Measurements from ENCODE around the gene MMD. TPM values are rescaled to one million over a fixed set of nuclear protein-coding genes. Genes with fewer than 3 reads are reported as not detected.
A peak's percentile ranks its signal among the peaks of the same experiment; 100 is the strongest.

Gene MMD
- total and polyA plus RNA-seq, 2 of the 13 experiments (the other 11 are each of a cell fraction or from before 2014, with no cell fraction given), result 121 to 225 TPM

DNA sequence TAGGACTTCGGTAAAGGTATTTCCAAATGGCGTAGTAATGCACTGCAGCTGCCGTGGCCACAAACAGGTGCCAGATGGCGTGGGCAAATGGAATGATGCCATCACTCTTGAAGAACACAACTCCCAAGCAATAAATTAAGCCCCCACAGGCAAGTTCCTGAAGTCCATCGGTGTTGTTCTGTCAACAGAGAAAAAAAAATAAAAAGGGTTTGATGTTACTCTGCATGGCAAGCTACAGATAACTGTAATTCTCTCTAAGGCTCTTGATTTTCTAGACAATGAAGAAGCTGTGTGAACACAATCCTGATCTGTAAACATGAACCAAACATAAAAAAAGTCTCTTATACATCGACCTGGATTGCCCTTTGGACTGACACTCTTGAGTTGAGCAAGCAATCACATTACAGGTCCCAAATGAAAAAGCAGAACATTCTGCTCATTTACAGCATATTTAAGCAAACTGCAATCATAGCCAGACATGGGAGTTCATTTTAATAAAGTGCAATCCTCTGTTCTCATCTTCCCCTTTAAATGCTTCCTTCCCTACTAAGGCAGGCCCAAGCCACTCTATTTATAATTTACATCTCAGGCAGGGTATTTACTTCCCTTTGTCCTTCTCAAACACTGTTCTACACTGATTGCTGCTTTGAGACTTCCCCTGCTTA, 27.1 kb downstream of the MMD start (continued):
- TF ChIP-seq, protein P1, sequence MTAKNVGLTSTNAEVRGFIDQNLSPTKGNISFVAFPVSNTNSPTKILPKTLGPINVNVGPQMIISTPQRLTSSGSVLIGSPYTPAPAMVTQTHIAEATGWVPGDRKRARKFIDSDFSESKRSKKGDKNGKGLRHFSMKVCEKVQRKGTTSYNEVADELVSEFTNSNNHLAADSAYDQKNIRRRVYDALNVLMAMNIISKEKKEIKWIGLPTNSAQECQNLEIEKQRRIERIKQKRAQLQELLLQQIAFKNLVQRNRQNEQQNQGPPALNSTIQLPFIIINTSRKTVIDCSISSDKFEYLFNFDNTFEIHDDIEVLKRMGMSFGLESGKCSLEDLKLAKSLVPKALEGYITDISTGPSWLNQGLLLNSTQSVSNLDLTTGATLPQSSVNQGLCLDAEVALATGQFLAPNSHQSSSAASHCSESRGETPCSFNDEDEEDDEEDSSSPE (CRISPR knock-in tag; IDR thresholded peaks at IDR 0.05), result no peak
- TF ChIP-seq, protein P2, sequence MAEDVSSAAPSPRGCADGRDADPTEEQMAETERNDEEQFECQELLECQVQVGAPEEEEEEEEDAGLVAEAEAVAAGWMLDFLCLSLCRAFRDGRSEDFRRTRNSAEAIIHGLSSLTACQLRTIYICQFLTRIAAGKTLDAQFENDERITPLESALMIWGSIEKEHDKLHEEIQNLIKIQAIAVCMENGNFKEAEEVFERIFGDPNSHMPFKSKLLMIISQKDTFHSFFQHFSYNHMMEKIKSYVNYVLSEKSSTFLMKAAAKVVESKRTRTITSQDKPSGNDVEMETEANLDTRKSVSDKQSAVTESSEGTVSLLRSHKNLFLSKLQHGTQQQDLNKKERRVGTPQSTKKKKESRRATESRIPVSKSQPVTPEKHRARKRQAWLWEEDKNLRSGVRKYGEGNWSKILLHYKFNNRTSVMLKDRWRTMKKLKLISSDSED (CRISPR knock-in tag; IDR thresholded peaks at IDR 0.05), result no peak
- TF ChIP-seq ZFP36 (IDR thresholded peaks at IDR 0.05; ENCODE audit: borderline replicate concordance, low read depth, low read length, partially characterized antibody), result no peak
- TF ChIP-seq CBFB (CRISPR knock-in tag; IDR thresholded peaks at IDR 0.05), result no peak; the same call in 1 of the 2 replicates
- 0 out of 2 replicates have a peak, but pooled peaks have one; percentile 48 for TF ChIP-seq ZNF501 (CRISPR knock-in tag; IDR thresholded peaks at IDR 0.05)
- no peak for TF ChIP-seq KMT2A (CRISPR knock-in tag; IDR thresholded peaks at IDR 0.05)
- TF ChIP-seq, protein P3, sequence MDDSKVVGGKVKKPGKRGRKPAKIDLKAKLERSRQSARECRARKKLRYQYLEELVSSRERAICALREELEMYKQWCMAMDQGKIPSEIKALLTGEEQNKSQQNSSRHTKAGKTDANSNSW (CRISPR knock-in tag; IDR thresholded peaks at IDR 0.05; ENCODE audit: borderline replicate concordance), result no peak
- no peak for TF ChIP-seq ETV6 (CRISPR knock-in tag; conservative IDR thresholded peaks at IDR 0.05)
- TF ChIP-seq SUZ12 (IDR thresholded peaks at IDR 0.05; ENCODE audit: low read depth, low read length), result no peak
- TF ChIP-seq, protein P4, sequence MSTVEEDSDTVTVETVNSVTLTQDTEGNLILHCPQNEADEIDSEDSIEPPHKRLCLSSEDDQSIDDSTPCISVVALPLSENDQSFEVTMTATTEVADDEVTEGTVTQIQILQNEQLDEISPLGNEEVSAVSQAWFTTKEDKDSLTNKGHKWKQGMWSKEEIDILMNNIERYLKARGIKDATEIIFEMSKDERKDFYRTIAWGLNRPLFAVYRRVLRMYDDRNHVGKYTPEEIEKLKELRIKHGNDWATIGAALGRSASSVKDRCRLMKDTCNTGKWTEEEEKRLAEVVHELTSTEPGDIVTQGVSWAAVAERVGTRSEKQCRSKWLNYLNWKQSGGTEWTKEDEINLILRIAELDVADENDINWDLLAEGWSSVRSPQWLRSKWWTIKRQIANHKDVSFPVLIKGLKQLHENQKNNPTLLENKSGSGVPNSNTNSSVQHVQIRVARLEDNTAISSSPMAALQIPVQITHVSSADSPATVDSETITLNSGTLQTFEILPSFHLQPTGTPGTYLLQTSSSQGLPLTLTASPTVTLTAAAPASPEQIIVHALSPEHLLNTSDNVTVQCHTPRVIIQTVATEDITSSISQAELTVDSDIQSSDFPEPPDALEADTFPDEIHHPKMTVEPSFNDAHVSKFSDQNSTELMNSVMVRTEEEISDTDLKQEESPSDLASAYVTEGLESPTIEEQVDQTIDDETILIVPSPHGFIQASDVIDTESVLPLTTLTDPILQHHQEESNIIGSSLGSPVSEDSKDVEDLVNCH (CRISPR knock-in tag; IDR thresholded peaks at IDR 0.05), result no peak
- TF ChIP-seq, protein P5, sequence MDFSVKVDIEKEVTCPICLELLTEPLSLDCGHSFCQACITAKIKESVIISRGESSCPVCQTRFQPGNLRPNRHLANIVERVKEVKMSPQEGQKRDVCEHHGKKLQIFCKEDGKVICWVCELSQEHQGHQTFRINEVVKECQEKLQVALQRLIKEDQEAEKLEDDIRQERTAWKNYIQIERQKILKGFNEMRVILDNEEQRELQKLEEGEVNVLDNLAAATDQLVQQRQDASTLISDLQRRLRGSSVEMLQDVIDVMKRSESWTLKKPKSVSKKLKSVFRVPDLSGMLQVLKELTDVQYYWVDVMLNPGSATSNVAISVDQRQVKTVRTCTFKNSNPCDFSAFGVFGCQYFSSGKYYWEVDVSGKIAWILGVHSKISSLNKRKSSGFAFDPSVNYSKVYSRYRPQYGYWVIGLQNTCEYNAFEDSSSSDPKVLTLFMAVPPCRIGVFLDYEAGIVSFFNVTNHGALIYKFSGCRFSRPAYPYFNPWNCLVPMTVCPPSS (IDR thresholded peaks at IDR 0.05), result no peak
- peak; percentile 48; the same call in 1 of the 2 replicates for TF ChIP-seq ARNTL (CRISPR knock-in tag; IDR thresholded peaks at IDR 0.05)
- no peak for TF ChIP-seq WIZ (CRISPR knock-in tag; IDR thresholded peaks at IDR 0.05)
- no peak for TF ChIP-seq ZNF230 (CRISPR knock-in tag; IDR thresholded peaks at IDR 0.05)
- TF ChIP-seq, protein P6, sequence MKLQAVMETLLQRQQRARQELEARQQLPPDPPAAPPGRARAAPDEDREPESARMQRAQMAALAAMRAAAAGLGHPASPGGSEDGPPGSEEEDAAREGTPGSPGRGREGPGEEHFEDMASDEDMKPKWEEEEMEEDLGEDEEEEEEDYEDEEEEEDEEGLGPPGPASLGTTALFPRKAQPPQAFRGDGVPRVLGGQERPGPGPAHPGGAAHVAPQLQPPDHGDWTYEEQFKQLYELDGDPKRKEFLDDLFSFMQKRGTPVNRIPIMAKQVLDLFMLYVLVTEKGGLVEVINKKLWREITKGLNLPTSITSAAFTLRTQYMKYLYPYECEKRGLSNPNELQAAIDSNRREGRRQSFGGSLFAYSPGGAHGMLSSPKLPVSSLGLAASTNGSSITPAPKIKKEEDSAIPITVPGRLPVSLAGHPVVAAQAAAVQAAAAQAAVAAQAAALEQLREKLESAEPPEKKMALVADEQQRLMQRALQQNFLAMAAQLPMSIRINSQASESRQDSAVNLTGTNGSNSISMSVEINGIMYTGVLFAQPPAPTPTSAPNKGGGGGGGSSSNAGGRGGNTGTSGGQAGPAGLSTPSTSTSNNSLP (IDR thresholded peaks at IDR 0.05; ENCODE audit: low read depth, low read length), result peak; percentile 99
- TF ChIP-seq, protein P7, sequence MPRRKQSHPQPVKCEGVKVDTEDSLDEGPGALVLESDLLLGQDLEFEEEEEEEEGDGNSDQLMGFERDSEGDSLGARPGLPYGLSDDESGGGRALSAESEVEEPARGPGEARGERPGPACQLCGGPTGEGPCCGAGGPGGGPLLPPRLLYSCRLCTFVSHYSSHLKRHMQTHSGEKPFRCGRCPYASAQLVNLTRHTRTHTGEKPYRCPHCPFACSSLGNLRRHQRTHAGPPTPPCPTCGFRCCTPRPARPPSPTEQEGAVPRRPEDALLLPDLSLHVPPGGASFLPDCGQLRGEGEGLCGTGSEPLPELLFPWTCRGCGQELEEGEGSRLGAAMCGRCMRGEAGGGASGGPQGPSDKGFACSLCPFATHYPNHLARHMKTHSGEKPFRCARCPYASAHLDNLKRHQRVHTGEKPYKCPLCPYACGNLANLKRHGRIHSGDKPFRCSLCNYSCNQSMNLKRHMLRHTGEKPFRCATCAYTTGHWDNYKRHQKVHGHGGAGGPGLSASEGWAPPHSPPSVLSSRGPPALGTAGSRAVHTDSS (CRISPR knock-in tag; conservative IDR thresholded peaks at IDR 0.05), result no peak
- TF ChIP-seq FOXK2 (IDR thresholded peaks at IDR 0.05), result peak; percentile 83; the same call in 1 of the 2 replicates
- TF ChIP-seq TRIM24 (CRISPR knock-in tag; IDR thresholded peaks at IDR 0.05), result no peak
- peak; percentile 37; the same call in 1 of the 2 replicates for TF ChIP-seq ZSCAN31 (CRISPR knock-in tag; IDR thresholded peaks at IDR 0.05; ENCODE audit: low read depth)
- no peak for TF ChIP-seq ZNF772 (CRISPR knock-in tag; IDR thresholded peaks at IDR 0.05)
